ENCODE measurements around the gene TYW1.
"Not testable (repeated sequence)": the region's sequence is repeated elsewhere in the genome, so short reads cannot be mapped to it uniquely, and the experiment has no call there.

GRCh38 chr7:67255076-67255475 is 258.4 kb downstream of the TYW1 start:
- not testable (repeated sequence) for TF ChIP-seq POLR2A (IDR thresholded peaks at IDR 0.05; ENCODE audit: low read depth, low read length); TAF1 (IDR thresholded peaks at IDR 0.05; ENCODE audit: low read depth, low read length); POLR2AphosphoS5 (IDR thresholded peaks at IDR 0.05; ENCODE audit: low read depth, low read length); SPI1 (IDR thresholded peaks at IDR 0.05; ENCODE audit: low read depth, low read length); PAX5 (IDR thresholded peaks at IDR 0.05; ENCODE audit: insufficient read depth, low read length, severe bottlenecking); POU2F2 (IDR thresholded peaks at IDR 0.05; ENCODE audit: low read depth, low read length)

Measured in GM12891 (cell line).